GM20431 (cell line): ENCODE results near the gene PHACTR2.
"Not testable (repeated sequence)": the region's sequence is repeated elsewhere in the genome, so short reads cannot be mapped to it uniquely, and the experiment has no call there.

Experiments used
- in situ Hi-C: fragments of 300-500 bp; cut with MseI, MboI; formaldehyde crosslinking; loops from one replicate; pipeline ENCODE4 v1.15.0; 2020; ENCODE audit warnings: low sequenced_read_pairs; ENCODE audit not compliant: unreplicated experiment

The PHACTR2 gene

GRCh38 chr6:143843677-143843999 lies 165.9 kb downstream of the PHACTR2 start:
- in situ Hi-C loops, result no loop called here

- in situ Hi-C loops, result no loop called here
These were observed 166.2 kb downstream of the PHACTR2 start for GRCh38 chr6:143844006-143844405.

GRCh38 chr6:143845033-143845432 lies 167.3 kb downstream of the PHACTR2 start:
- in situ Hi-C loops, result no loop called here

- in situ Hi-C loops, result not testable (repeated sequence)
These were observed 173.9 kb downstream of the PHACTR2 start for GRCh38 chr6:143851706-143852105.

GRCh38 chr6:143855057-143855456 lies 177.3 kb downstream of the PHACTR2 start:
- in situ Hi-C loops, result not testable (repeated sequence)

GRCh38 chr6:143856762-143857161 lies 179.0 kb downstream of the PHACTR2 start:
- in situ Hi-C loops, result not testable (repeated sequence)

- in situ Hi-C loops, result no loop called here
These were observed 179.9 kb downstream of the PHACTR2 start for GRCh38 chr6:143857651-143858050.

GRCh38 chr6:143859891-143860660 lies 182.3 kb downstream of the PHACTR2 start:
- in situ Hi-C loops, result no loop called here

GRCh38 chr6:143863771-143864170 lies 186.0 kb downstream of the PHACTR2 start:
- in situ Hi-C loops, result no loop called here

- in situ Hi-C loops, result no loop called here
These were observed 186.5 kb downstream of the PHACTR2 start, which contains the start of gene ZC2HC1B for GRCh38 chr6:143864234-143864633. Gene ZC2HC1B (plus strand): TSS chr6:143864474. CDS start chr6:143864540, 66 bp downstream.

GRCh38 chr6:143867236-143867635 lies 189.5 kb downstream of the PHACTR2 start:
- in situ Hi-C loops, result no loop called here

- in situ Hi-C loops, result not testable (repeated sequence)
These were observed 191.0 kb downstream of the PHACTR2 start for GRCh38 chr6:143868808-143869207.

- in situ Hi-C loops, result not testable (repeated sequence)
These were observed 193.5 kb downstream of the PHACTR2 start for GRCh38 chr6:143871202-143871730.

GRCh38 chr6:143872201-143872600 lies 194.4 kb downstream of the PHACTR2 start:
- in situ Hi-C loops, result no loop called here

- in situ Hi-C loops, result not testable (repeated sequence)
These were observed 195.8 kb downstream of the PHACTR2 start for GRCh38 chr6:143873600-143873999.

- in situ Hi-C loops, result not testable (repeated sequence)
These were observed 196.7 kb downstream of the PHACTR2 start for GRCh38 chr6:143874503-143874902.

- in situ Hi-C loops, result no loop called here
These were observed 200.0 kb downstream of the PHACTR2 start for GRCh38 chr6:143877584-143878271.

GRCh38 chr6:143878272-143878760 lies 200.6 kb downstream of the PHACTR2 start:
- in situ Hi-C loops, result no loop called here

- in situ Hi-C loops, result no loop called here
These were observed 202.6 kb downstream of the PHACTR2 start for GRCh38 chr6:143880412-143880811.
